ENCODE data around the gene TMEM92.

DNA sequence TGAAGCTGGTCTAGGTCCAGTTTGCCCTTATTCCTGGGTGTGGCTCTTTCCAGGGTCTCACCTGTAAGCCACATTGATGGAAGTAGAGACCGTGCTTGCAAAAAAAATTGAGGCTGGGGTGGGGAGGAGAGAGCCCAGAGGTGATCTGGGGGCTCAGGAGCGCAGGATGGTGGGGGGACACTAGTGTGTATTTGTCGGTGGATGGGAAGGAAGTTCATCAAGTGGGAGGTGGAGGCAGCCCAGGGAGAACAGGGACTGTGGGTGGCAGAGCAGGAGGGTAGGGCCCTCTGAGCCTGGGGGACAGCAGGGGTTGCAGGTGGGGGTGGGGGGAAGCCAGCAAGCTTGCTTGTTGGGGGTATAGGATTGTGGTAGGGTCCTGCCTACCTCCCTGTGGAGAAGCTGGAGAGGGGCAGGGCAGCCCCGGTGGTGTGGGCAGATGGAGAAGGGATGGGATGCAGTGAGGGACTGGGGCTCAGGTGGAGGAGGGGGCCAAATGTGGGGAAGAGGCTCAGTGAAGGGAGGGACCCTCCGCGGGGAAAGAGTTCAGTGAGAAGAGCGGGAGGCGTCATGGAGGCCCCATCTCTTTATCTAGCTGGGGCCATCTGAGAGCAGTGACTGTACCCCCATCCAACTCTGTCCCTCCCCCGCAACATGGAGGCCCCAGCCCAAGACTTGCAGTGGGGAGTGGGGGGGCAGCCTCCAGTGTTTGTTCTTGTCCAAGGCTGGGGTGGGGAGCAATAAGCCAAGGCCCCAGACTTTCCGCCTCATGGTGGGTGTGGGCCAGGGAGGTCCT is 17.2 kb upstream of the TMEM92 start:
- TF ChIP-seq POLR2A (IDR thresholded peaks at IDR 0.05; ENCODE audit: low read depth, low read length): no peak
- no peak for TF ChIP-seq TAF1 (IDR thresholded peaks at IDR 0.05; ENCODE audit: low read depth, low read length)
- TF ChIP-seq POLR2AphosphoS5 (IDR thresholded peaks at IDR 0.05; ENCODE audit: low read depth, low read length): no peak
